ENCODE data around the gene TMEM179B. TPM values are rescaled to one million over a fixed set of nuclear protein-coding genes. Genes with fewer than 3 reads are reported as not detected.
"Not testable (repeated sequence)": the region's sequence is repeated elsewhere in the genome, so short reads cannot be mapped to it uniquely, and the experiment has no call there.

The TMEM179B gene
- total RNA-seq: 10 to 100 TPM in 8 of 10 donors, 1 to 10 TPM in 2; 9.4 to 27.2 (median 17.4) TPM
- 10 to 100 TPM; 24.8 to 54.4 TPM for polyA plus RNA-seq
- long read RNA-seq, donor 1, transcript TMEM179B-201 (5 exons, 1,023 nt): major isoform, 15 of 29 reads
- long read RNA-seq, donor 1, partial matches to known transcripts: 2 of 29 reads
- long read RNA-seq, donor 1, other reads (novel, unspliced or antisense): 11 of 29 reads
- long read RNA-seq, donor 2, partial matches to known transcripts: 0 of 3 reads
- long read RNA-seq, donor 2, other reads (novel, unspliced or antisense): 1 of 3 reads
- long read RNA-seq, donor 3, partial matches to known transcripts: 1 of 10 reads
- long read RNA-seq, donor 3, other reads (novel, unspliced or antisense): 5 of 10 reads

GRCh38 chr11:62787005-62787759 lies at the start of gene TMEM179B:
Gene TMEM179B (plus strand): TSS chr11:62787402. CDS start chr11:62787432, 30 bp downstream.
- 0 to 1% methylated on average over 88 of the region's 88 CpGs for WGBS, 2 donors
- Histone ChIP-seq H3K4me1 (peaks cover 10 to 54% (median 49%) of the 10 kb centered on the region in 9 donors), H3K9me3 (no peaks in the 10 kb centered on the region)

GRCh38 chr11:62747475-62748160 lies 39.6 kb upstream of the TMEM179B start:
- H3K36me3 ChIP-seq: peaks cover 0 to 37% (median 3%) of the 10 kb centered on the region in 9 donors
- ATAC-seq (no peak), DNase-seq (no peak)
- H3K9me3 ChIP-seq: no peaks in the 10 kb centered on the region
- no peak overlapping the region for H3K27ac ChIP-seq
- H3K4me1 ChIP-seq: peaks cover 0 to 27% (median 11%) of the 10 kb centered on the region in 9 donors
- TF ChIP-seq CTCF (IDR thresholded peaks at IDR 0.05): no peak
- H3K27me3 ChIP-seq: no peaks in the 10 kb centered on the region
- intact Hi-C loops (cut with DNase I): no loop called here
- no peak overlapping the region for H3K4me3 ChIP-seq
- 74 to 80% methylated on average over 9 of the region's 9 CpGs for WGBS, 2 donors

More at GRCh38 chr11:62787005-62787759, at the start of gene TMEM179B:
- DNase-seq (peak; percentile 94 to 99), ATAC-seq (peak; percentile 86 to 92 (median 89))
- Histone ChIP-seq H3K4me3 (peak within 1 kb of the TSS; percentile 87 to 96 (median 92)), H3K36me3 (peaks cover 0 to 54% (median 20%) of the 10 kb centered on the region in 9 donors), H3K27ac (peak within 1 kb of the TSS; percentile 91 to 99 (median 97)), H3K27me3 (no peaks in the 10 kb centered on the region)
- peak in 8 of 9 donors; percentile 4 to 60 (median 38) for TF ChIP-seq CTCF (IDR thresholded peaks at IDR 0.05)
- intact Hi-C loops (cut with DNase I): loop anchor here in 9 of 10 donors (2.0 to 10.0 kb wide), 7 partner anchors 45 to 78 kb away; partner anchors contain the start of genes STX5 (in 3 of the 9), TEX54 (in 3 of the 9) and WDR74 (in 1 of the 9)

GRCh38 chr11:62749931-62750330 lies 37.3 kb upstream of the TMEM179B start:
- DNase-seq; intact Hi-C loops (cut with DNase I); ATAC-seq; H3K9me3 ChIP-seq; H3K4me3 ChIP-seq; H3K27me3 ChIP-seq: not testable (repeated sequence)
- H3K36me3 ChIP-seq: peaks cover 0 to 43% (median 3%) of the 10 kb centered on the region in 9 donors
- WGBS, 2 donors: 94 to 98% methylated on average over 5 of the region's 5 CpGs
- H3K27ac ChIP-seq: peak overlapping the region in 1 of 10 donors; percentile 7
- peaks cover 7 to 42% (median 25%) of the 10 kb centered on the region in 9 donors for H3K4me1 ChIP-seq

GRCh38 chr11:62752177-62752785 lies 34.9 kb upstream of the TMEM179B start:
- H3K9me3 ChIP-seq: no peaks in the 10 kb centered on the region
- WGBS, 2 donors: 97% methylated on average over 14 of the region's 14 CpGs
- no peak for TF ChIP-seq CTCF (IDR thresholded peaks at IDR 0.05)
- H3K4me3 ChIP-seq: no peak overlapping the region
- peaks cover 0 to 40% (median 3%) of the 10 kb centered on the region in 9 donors for H3K36me3 ChIP-seq
- peaks cover 7 to 42% (median 25%) of the 10 kb centered on the region in 9 donors for H3K4me1 ChIP-seq
- no peak for DNase-seq
- intact Hi-C loops (cut with DNase I): loop anchor here in 2 of 10 donors (2.0 kb wide), 1 partner anchor 23 kb away; the partner anchor contains the start of gene TTC9C (in 2 of the 2)
- H3K27ac ChIP-seq: peak overlapping the region in 2 of 10 donors; percentile 89 to 95
- no peaks in the 10 kb centered on the region for H3K27me3 ChIP-seq
- no peak for ATAC-seq

Measured in heart right ventricle (tissue), 16 donors.